Loucy (cell line): ENCODE measurements around the gene NEMP2.

Experiments
- H2AFZ ChIP-seq: fragments of 200-600 bp; sonication (generic); 2 replicates; pipeline ENCODE4 v1.6.0; 2016; ENCODE audit warnings: antibody characterized with exemption, mild to moderate bottlenecking, low read length, moderate library complexity
- H3F3A ChIP-seq: fragments of 200-600 bp; 2 replicates; pipeline ENCODE4 v1.6.0; 2016; ENCODE audit warnings: antibody characterized with exemption, low read depth, mild to moderate bottlenecking
- H3K27me3 ChIP-seq: fragments of 200-600 bp; sonication (generic); 2 replicates; pipeline ENCODE4 v1.6.1; 2014; ENCODE audit warnings: low read length, mild to moderate bottlenecking; ENCODE audit not compliant: insufficient read depth, poor library complexity, severe bottlenecking
- H3K36me3 ChIP-seq: fragments of 200-600 bp; sonication (generic); 2 replicates; pipeline ENCODE4 v1.6.1; 2016; ENCODE audit warnings: low read length; ENCODE audit not compliant: insufficient read depth
- H3K4me1 ChIP-seq: fragments of 200-600 bp; sonication (generic); 2 replicates; pipeline ENCODE4 v1.5.1; 2014; ENCODE audit warnings: low read length, mild to moderate bottlenecking; ENCODE audit not compliant: insufficient read depth, poor library complexity, severe bottlenecking
- H3K4me2 ChIP-seq: fragments of 200-600 bp; sonication (generic); 2 replicates; pipeline ENCODE4 v1.6.0; 2014; ENCODE audit warnings: antibody characterized with exemption, low read length, low read depth, mild to moderate bottlenecking; ENCODE audit not compliant: poor library complexity, severe bottlenecking
- H3K4me3 ChIP-seq: fragments of 200-600 bp; sonication (generic); 2 replicates; pipeline ENCODE4 v1.5.1; 2014; ENCODE audit warnings: low read length, mild to moderate bottlenecking, mixed read lengths; ENCODE audit not compliant: poor library complexity, severe bottlenecking
- H3K79me2 ChIP-seq: fragments of 200-600 bp; sonication (generic); 2 replicates; pipeline ENCODE4 v1.6.1; 2014; ENCODE audit warnings: low read length; ENCODE audit not compliant: insufficient read depth
- H3K9ac ChIP-seq: fragments of 200-600 bp; sonication (generic); 2 replicates; pipeline ENCODE4 v1.6.0; 2014; ENCODE audit warnings: mild to moderate bottlenecking, low read depth, low read length, moderate library complexity; ENCODE audit not compliant: poor library complexity, severe bottlenecking
- H3K9me2 ChIP-seq: fragments of 200-600 bp; sonication (generic); replicated peaks from 2 replicates; pipeline ENCODE4 v1.6.1; 2016; ENCODE audit warnings: low read depth, low read length, mixed read lengths
- H3K9me3 ChIP-seq: fragments of 200-600 bp; sonication (generic); 2 replicates; pipeline ENCODE4 v1.6.1; 2014; ENCODE audit warnings: mild to moderate bottlenecking, antibody characterized with exemption, low read length, low read depth; ENCODE audit not compliant: insufficient read depth
- H4K20me1 ChIP-seq: fragments of 200-600 bp; sonication (generic); 2 replicates; pipeline ENCODE4 v1.6.0; 2014; ENCODE audit warnings: antibody characterized with exemption, low read length, mild to moderate bottlenecking; ENCODE audit not compliant: insufficient read depth, poor library complexity, severe bottlenecking
- EZH2phosphoT487 ChIP-seq: fragments of 200-600 bp; IDR thresholded peaks from 2 replicates; pipeline ENCODE4 v1.6.1; 2018; ENCODE audit warnings: antibody characterized with exemption, mild to moderate bottlenecking, moderate library complexity, borderline replicate concordance
- TF ChIP-seq, protein P1 (sequence below): fragments of 200-600 bp; sonication (generic); conservative IDR thresholded peaks from 2 replicates; pipeline ENCODE4 v1.5.1; 2014; ENCODE audit warnings: mild to moderate bottlenecking, antibody characterized with exemption, low read length

Gene NEMP2

DNA sequence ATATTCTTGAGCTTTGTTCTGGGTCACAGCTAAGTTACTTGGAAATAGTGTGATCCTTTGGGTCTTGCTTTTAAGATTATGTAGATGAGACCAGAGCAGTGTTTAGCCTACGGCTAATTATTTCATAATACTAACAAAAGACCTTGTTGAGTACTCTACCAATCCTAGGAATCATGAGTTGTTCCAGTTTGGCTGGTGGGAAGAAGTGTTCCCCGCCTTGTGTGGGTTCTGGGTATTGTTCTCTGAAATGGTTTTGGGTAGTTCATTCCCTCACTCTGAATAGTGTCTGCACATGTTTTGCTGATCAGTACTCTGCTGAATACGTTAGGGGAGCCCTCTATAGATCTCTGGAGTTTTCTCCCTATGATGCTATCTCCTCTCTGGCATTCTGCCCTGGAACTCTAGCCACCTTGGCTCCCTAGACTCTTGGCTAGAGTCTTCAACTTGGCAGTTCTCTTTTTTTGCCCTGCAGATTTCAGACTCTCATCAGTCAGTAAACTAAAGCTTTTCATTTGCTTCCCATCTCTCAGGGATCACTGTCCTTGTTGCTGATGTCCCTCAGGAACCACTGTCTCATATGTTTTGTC lies 48.4 kb downstream of the NEMP2 start:
- Histone ChIP-seq H3K79me2 (no peaks in the 10 kb centered on the region), H4K20me1 (no peaks in the 10 kb centered on the region), H3K9ac (no peak overlapping the region)

DNA sequence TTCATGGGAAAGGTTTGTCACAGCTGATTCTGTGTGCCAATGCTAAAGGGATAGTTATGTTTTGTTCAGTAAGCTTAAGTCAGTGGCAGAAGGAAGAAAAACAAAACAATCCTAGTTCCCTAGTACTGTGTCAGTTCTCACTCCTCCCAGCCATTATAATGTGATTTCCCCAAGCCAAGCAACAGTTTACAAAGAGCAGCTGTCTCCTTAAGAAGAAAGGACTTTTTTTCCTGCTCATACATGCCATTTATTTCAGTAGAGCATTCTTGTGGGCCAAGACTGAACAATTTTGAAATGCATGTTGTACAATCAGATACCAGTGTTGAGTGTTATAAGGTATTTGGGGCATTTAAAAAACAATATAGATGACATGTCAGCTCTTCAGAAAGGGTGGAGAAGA lies 52.1 kb downstream of the NEMP2 start:
- Histone ChIP-seq H3K27me3 (no peaks in the 10 kb centered on the region), H3K9ac (no peak overlapping the region), H3K9me3 (no peaks in the 10 kb centered on the region), H3F3A (no peaks in the 10 kb centered on the region), H3K4me2 (no peak overlapping the region), H3K4me1 (no peaks in the 10 kb centered on the region), H4K20me1 (no peaks in the 10 kb centered on the region), H3K9me2 (no peaks in the 10 kb centered on the region), H3K4me3 (no peak overlapping the region), H2AFZ (no peak overlapping the region), H3K79me2 (no peaks in the 10 kb centered on the region), H3K36me3 (0 out of 2 replicates have a peak, but pooled peaks cover 3% of the 10 kb centered on the region)
- no peak for TF ChIP-seq EZH2phosphoT487
- TF ChIP-seq, protein P1, sequence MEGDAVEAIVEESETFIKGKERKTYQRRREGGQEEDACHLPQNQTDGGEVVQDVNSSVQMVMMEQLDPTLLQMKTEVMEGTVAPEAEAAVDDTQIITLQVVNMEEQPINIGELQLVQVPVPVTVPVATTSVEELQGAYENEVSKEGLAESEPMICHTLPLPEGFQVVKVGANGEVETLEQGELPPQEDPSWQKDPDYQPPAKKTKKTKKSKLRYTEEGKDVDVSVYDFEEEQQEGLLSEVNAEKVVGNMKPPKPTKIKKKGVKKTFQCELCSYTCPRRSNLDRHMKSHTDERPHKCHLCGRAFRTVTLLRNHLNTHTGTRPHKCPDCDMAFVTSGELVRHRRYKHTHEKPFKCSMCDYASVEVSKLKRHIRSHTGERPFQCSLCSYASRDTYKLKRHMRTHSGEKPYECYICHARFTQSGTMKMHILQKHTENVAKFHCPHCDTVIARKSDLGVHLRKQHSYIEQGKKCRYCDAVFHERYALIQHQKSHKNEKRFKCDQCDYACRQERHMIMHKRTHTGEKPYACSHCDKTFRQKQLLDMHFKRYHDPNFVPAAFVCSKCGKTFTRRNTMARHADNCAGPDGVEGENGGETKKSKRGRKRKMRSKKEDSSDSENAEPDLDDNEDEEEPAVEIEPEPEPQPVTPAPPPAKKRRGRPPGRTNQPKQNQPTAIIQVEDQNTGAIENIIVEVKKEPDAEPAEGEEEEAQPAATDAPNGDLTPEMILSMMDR, result no peak

More for the DNA sequence above, 48.4 kb downstream of the NEMP2 start:
- Histone ChIP-seq H3K9me3 (no peaks in the 10 kb centered on the region), H3K36me3 (peaks cover 31% of the 10 kb centered on the region), H3K9me2 (no peaks in the 10 kb centered on the region), H2AFZ (no peak overlapping the region), H3F3A (no peaks in the 10 kb centered on the region), H3K27me3 (no peaks in the 10 kb centered on the region), H3K4me3 (no peak overlapping the region), H3K4me2 (no peak overlapping the region), H3K4me1 (no peaks in the 10 kb centered on the region)
- TF ChIP-seq EZH2phosphoT487, result no peak
- TF ChIP-seq, protein P1, result no peak

DNA sequence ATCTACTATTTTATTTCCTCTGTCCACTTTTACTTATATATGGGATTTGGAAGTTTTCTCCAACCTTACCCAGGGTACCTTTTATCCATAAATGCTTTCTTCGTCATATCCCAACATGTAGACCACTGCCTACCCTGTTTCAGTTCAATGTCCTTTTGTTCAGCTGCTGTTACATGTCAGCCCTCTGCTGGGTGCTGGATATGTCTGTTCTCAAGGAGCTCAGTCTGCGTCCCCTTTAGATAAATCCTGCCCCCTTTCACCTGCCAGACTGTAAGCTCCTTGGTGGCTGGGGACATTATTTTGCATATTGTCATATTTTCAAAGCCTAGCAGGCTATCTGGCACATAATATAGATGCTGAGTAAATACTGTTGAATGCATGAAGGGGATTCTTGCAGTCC lies 53.2 kb downstream of the NEMP2 start:
- Histone ChIP-seq H3K9me3 (no peaks in the 10 kb centered on the region), H3K4me3 (no peak overlapping the region), H3F3A (no peaks in the 10 kb centered on the region), H3K4me1 (no peaks in the 10 kb centered on the region), H2AFZ (no peak overlapping the region), H3K79me2 (no peaks in the 10 kb centered on the region), H3K4me2 (no peak overlapping the region), H4K20me1 (no peaks in the 10 kb centered on the region), H3K9me2 (no peaks in the 10 kb centered on the region), H3K27me3 (no peaks in the 10 kb centered on the region), H3K36me3 (0 out of 2 replicates have a peak, but pooled peaks cover 3% of the 10 kb centered on the region), H3K9ac (no peak overlapping the region)
- TF ChIP-seq, protein P1, result no peak
- TF ChIP-seq EZH2phosphoT487, result no peak
